GM12892 (cell line): ENCODE results near the gene ZNF488.

Experiments
- POLR2A ChIP-seq: IDR thresholded peaks from 2 replicates; pipeline ENCODE4 v1.6.1; 2011; ENCODE audit warnings: low read depth, low read length, control low read depth
- POLR2AphosphoS5 ChIP-seq: IDR thresholded peaks from 2 replicates; pipeline ENCODE4 v1.6.1; 2011; ENCODE audit warnings: low read depth, low read length, control low read depth

GRCh38 chr10:47349516-47349915 is 34.6 kb downstream of the ZNF488 start:
- TF ChIP-seq POLR2A (no peak), POLR2AphosphoS5 (no peak)
